Fibroblast of skin of left biceps (primary cell): ENCODE measurements around the gene AUP1.

Experiments
- DNase-seq, 2 experiments: peaks; one replicate each; pipeline ENCODE4 v3.0.0-alpha.2; 2013; ENCODE audit warnings: low read depth in 2 of 2

Gene AUP1

DNA sequence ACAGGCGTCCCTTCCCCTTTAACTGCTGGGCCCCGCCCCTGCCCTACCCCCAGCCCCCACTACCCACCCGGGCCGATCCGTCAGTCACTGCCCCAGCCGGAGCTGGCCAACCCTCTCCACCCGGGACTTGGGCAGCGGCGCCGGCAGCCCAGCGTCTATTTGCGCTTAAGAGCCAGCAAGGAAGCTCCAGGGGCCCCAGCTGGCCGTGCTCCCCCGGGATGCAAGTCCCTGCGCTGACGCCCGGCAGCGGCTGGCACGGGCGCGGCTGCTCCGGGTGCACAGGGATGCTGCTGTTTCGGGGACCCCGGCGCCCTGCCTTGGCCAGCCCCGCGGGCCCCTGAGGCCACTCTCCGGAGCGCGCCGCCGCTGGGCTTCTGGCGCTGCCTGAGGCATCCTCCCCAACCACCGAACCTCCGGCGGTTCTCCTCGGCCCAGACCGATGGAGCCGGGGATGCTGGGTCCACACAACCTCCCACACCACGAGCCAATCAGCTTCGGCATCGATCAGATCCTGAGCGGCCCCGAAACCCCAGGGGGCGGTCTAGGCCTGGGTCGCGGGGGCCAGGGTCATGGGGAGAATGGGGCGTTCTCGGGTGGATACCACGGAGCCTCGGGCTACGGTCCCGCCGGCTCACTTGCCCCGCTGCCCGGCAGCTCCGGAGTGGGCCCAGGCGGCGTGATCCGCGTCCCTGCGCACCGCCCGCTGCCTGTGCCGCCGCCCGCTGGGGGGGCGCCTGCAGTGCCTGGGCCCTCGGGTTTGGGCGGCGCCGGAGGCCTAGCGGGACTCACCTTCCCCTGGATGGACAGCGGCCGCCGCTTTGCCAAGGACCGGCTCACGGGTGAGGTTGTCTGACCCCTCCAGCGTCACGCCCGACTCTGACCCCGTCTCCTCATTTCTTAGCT is 14.9 kb downstream of the AUP1 start, which contains the start of gene TLX2:
TSS of gene TLX2 (plus strand) at position 83 of the 903 bp plus-strand sequence. CDS start at position 440, 357 bp downstream.
- DNase-seq, result no peak

DNA sequence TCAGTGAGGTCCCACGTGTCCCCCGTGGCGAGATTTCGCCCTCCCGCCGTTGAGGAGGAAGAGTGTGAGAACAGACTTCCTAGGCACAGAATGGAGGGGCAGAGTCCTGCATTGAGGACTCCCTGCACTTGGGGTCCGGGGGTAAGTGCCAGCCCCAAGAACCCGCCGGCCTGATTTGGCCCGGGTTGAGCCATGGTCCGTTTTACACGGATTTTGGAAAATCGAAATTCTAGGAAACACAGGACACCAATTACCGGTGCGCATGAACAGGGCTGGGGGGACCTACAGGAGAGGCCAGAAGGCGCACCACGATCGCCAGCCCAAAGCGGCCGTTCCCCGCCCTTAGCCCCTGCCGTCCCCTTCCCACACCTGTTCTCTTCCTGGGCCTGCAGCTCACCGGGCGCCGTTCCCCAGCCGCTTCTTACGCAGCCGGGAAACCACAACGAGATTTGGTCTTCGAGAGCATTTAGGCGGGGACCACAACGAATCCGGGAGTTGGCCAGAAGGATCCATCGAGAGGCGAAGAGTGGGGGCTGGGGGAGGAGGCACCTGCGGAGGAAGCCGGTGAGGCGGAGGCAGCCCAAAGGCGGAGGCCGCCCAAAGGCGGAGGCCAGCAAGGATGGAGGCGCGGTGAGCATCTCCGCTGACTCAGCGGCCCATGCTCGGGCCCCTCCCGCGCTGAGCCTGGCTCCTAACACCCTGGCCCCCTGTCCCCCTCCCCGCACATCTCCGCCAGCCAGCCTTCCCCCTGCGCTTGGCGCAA is 15.7 kb downstream of the AUP1 start:
- DNase-seq, result no peak

DNA sequence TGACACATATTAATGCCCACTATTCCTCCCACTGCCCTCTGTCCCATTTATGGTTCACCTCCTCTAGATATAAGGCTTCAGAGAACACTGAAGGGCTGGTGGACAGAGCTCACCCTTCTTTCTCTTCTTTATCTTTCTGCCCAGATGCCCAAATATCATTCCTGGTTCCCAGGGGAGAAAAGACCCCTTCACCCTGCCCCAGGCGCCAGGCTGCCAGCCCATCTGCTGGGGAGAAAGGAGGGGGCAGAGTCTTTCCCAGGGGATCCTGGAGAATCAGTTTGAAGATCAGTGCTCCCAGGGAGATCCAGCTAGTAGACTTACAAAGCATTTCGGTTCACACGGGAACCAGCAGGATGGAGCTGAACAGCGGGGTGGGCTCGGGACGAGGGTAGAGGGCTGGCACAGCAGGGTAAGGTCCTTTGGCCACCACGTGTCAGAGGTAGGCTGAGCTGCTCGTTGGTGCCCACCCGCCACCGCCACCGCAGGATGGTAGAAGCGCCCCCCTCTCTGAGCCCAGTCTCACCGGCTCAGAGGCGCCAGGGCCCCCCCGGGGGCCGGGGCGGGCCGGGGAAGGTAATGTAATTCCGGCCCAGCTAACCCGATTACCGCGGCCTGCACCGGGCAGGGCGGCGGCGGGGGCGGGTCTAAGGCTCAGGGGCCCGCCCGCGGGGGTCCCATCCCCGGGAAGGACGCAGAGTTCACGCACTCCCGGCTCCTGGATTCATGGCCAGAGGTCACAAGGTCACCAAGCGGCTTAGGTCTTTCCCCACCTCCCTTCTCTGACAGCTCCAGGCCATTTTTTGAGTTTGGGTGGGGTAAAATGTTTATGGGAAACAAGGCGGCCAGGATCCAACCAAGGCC is 16.5 kb downstream of the AUP1 start:
- no peak for DNase-seq

DNA sequence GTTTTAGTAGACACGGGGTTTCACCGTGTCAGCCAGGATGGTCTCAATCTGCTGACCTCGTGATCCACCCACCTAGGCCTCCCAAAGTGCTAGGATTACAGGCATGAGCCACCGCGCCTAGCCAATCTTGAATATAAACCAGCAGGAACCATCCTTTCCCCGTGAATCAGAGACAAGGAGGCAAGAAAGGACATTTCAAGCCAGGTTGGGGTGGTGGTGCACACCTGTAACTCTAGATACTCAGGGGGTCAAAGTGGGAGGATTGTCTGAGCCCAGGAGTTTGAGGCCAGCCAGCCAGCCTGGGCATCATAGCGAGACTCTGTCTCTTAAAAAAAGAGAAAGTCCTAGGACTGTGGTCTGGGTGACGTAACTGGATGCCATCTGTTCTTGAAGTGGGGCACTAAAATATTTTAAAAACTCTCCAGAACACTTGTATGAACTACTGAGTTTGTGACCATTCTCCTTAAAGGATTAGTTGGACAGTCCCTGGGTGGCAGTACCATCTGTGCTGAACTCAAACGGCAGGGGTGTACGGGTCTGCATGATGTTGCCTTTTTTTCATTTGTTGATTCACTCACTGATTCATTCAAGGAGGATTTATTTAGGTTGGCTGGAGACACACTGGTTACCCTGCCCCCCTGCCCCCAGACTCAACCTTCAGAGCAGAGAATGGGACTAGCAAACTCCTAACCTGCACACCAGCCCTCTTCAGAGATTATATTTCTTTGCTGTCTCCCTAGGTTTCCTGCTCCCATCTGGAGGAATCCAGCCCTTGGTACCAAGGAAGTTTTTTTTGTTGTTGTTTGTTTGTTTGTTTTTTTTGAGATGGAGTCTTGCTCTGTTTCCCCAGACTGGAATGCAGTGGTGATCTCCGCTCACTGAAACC is 18.2 kb downstream of the AUP1 start:
- DNase-seq, result no peak

DNA sequence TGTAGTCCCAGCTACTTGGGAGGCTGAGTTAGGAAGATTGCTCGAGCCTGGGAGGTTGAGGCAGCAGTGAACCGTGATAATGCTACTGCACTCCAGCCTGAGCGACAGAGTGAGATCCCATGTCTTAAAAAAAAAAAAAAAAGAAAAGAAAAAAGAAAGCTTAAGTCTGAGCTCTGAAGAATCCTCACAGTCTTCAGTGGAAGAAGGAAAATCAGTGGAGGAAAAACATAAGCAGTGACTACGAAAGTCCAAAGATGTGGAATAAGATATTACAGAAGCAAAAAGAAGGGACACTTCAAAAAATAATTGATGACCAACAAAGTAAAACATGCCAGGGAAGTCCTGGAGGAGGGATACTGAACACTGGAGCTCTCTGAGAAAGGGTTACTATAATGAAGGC is 19.2 kb downstream of the AUP1 start:
- DNase-seq, result no peak

DNA sequence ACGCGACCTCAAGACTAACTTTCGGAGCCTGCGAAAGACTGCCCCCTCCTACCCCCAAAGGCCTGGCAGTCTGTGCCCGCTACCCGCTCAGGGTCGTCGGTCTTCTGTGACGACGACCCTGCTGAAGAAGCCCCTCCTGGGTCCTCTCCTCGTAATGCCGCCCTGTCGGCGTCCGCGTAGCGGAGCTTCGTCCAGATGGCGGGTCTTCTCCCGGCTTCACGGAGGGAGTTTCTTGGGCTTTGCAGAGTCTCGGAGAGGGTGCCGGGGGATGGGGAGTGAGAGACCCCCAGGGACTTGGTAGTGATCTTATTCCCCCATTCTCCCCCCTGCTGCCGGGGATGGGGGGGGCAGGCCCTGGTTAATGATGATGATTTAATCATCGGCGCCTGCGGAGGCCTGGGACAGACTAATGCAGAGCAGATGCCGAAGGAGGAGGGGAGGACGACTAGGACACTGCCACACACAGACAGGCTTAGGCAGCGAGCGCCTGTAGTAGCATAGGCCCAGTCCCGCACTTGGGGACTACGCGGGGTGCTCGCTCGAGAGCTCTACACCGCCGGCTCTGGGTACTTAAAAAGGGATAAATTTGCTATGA is 21.5 kb downstream of the AUP1 start:
- DNase-seq, result peak; percentile 75 to 78

DNA sequence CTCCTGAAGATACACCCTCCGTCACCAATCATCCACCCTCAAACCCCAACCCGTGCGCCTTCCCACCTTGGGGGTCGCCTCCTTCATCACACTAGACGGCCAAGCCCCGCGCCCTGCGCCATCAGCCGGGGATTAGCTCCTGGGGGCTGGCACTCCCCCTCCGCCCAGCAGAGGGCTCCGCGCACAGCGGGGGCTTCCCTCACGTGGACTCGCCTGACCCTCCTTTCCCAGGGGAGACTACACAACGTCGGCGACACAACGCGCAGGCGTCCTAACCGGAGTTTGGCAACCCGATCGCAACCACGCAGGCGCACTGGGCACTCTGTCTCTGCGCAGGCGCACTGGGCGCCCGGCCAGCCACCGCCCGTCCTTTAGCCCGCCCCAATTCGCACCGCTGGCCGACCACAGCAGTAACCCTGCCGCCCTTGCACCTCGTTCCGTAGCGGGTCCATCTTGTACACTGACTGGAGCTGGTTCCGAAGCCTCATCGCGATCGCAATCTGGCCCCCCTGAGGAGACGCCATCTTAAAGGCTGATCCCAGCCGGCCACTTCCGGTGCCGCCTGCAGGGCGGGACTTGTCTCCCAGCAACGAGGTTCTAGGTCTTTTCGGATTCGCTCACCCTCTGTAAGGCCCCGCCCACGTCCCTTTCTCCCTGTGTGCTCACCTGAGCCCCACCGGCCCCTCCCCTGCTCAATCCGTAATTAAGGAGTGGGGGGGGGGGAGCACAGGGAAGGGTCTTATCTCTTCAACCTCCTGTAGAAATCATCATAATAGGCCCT is 22.2 kb downstream of the AUP1 start, which contains the start of gene PCGF1:
TSS of gene PCGF1 (minus strand) at position 551 of the 781 bp plus-strand sequence. CDS start at position 524, 27 bp downstream.
- peak; percentile 95 for DNase-seq

DNA sequence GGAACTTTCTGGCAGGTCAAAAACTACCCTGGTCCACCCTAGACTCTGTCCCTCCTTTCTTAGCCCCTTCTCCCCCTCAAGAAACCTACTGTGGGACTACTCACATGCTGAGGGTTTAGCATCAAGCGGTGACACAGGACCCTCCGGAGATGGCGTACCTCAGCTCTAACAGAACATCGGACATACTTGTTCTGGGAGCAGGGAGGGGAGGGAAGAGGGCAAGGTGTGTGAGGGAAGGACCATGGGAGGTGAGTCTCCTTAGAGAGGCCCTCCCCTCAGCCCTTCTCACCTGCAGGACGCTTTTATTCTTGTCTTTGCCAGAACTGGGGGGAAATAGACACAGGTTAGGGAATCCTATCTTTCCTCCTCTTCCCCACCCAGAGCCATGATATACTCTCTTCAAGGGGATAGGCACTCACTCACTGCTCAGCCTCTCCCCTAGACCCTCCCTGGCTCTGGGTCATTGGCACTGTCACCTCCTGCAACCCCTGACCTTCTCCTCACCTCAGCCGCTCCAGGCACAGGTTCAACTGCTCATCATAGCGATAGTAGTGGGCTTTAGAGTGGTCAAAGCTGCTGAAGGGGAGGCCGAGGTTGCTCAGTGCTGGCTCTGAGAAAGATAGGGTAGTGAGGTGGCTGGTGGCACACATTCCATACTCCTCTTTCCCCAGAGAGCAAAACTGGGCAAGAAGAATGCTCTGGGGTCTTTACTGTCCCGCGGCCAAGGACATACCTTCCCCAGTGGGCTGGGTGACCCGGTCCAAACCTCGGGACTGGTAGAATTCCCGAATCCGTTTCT is 23.9 kb downstream of the AUP1 start:
- no peak for DNase-seq

DNA sequence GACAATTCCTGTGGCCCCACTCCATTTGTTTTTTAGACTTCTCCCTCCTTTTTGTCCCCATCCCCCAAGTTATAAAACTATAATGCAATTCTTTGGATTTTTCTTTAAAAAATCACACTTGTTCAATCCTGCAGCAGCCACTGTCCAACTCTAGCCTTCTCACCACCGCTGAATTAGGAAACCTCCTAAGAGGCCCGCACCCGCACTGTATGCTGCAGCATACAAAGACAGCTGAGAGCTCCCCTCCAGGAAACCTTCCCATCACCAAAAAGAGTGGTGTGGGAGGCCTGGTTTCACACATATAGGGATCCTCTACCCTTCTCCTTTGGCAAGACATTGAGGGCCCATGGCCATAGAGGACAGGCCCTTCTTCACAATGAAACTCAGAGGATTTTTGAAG is 24.9 kb downstream of the AUP1 start:
- DNase-seq, result no peak

DNA sequence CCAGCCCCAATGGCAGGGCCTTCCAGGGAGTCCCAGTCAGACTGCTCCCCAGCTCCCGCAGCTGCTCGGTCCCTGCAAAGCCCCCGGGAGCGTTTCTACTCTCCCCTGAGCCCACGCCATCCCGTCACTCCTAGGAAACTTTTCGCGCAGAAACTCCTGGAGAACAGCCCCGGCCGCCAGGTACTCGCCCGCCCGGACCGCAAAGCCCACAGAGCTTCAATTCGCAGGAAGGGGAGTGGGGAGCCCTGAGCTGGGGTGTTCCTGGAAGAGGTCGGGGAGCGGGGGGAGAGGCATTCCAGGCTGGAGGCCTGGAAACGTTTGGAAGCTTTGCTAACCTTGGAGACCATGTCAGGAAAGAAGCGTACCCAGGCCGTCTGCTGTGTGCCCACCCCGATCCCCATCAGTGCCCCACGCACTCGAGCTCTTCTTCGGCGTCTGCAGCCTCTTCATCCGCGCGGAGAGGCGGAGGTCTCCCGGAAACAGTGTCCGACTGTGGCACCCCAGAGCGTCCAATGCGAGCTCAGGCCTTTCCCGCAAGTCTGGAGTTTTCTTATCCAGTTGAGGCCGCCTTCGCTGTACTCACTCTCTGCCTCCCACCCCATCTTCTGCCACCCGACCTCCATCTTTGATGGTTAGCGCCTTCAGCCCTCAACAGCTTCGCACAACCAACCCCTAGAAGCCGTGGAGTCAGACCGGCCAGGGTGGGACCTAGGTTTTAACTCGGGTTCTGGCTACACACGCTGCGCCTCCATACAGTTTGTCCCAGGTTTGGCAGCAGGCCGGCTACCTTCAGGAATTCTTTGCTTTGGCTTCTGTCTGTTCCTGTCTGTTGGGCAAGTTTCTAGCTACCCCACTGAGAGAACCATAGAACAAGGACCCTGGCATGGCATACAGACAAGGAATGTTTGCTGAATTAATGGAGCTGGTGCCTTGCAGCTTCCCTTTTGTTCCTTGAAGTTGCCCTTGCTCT is 25.7 kb downstream of the AUP1 start:
- DNase-seq, result no peak

DNA sequence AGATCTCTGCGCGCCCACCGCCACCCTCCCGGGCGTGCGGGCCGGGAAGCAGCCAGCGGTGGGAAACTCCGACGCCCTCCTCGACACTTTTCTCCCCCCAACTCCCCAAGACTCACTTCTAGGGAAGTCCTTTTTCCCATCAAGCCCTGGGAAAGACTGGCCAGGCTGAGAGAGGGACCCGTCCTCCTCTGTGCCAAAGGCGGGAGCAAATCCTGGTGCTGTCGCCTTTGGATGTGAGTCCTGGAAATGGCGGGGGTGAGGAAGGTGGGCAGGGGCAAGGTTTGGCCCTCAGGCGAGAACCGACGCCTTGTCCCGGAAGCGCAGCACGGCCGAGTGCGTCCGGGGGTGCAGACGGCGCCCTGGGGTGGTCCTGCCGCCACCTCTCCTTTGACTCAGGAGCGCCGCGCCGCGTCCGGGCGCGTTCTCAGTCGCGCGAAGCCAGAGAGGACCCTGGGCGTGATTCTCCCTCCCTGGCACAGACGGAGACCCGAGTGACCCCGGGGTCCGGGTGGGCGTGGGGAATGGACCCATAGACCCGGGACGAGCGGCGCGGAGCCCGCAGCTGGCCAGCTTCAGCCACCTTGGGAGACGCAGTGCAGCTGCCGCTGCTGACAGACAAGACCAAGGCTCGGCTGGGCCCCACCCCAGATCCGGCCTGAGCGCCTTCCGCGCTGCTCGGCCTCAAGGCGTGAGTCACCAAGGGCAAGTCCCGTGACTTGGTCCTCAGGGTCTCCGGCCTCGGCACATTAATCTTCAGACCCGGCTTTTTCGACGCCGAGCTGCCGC is 26.6 kb downstream of the AUP1 start:
- DNase-seq, result no peak

DNA sequence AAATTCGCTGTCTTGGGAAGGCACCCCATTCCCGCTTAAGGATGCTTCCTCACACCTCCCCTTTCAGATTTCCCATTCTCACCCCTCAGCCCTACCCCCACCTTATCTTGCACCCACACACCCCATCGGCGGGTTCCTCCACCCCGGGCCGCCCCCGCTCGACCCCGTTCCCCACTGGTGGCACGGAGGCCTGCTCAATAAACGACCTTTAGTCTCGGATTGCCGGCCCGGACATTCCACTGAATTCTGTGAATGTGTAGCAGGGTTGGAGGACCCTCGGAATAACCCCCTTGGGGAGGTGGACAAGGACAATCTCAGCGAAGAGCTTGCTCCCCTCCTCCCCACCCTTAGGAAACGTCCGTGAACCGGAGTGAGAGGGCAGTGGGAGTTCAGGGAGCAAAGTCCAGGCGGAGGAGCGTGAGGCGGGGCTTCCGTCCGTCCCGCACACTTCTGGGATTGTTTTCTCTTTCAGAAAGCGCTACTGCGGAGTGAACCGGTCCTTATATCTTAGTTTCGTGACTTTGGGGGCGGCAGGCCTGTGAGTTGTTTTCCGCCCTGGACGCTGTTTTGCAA is 27.3 kb downstream of the AUP1 start:
- DNase-seq, result no peak

DNA sequence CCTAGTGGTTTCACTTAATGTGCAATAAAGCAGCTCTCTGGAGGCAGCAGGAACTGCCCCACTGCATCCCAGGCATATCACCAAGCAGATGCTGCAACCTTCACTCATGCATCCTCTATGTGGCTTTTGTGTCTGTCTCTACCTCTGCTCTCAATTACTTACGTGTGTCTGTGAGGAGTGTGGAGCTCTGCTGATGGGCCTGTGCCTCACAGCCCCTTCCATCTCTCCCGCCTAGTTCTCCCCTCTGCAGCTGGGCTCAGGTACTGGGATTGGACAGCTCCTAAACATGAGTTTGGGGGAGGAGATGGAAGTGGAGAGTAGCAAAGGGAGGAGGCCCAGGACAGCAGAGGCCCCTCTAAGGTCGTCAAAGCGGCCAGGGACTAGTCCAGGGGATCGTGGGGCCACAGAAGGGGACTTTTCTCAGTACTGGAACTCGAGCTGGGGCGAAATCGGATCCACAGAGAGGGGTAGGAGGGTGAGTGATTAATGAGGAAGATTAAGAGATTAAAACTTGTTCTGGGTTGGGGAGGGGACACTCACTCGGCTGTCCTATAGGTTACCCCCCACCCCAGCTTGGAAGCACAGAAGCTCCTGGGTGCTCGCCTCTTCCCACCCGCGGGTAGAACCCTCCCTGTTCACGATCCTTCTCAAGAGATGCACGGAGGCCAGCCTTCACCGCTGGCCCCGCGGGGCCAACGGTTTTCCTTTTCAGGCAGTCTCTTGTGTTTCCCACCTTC is 28.0 kb downstream of the AUP1 start:
- DNase-seq, result no peak

DNA sequence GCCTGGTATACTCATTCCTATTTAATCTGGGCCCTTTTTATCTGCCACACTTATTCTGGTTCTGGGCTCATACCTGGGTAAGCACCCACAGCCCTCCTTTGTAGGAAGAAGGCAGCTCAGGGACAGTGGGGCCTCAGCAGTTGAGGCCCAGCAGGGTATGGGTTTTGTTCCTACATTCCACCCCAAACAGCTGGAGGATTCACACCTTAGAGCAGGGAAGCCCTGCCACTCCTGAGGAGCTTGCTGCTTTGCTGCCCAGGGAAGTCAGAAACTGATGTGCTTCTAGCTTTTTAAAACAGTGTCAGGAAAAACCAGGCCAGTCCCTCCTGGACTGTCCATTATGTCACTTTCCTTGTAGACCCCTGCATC is 28.9 kb downstream of the AUP1 start:
- no peak for DNase-seq

DNA sequence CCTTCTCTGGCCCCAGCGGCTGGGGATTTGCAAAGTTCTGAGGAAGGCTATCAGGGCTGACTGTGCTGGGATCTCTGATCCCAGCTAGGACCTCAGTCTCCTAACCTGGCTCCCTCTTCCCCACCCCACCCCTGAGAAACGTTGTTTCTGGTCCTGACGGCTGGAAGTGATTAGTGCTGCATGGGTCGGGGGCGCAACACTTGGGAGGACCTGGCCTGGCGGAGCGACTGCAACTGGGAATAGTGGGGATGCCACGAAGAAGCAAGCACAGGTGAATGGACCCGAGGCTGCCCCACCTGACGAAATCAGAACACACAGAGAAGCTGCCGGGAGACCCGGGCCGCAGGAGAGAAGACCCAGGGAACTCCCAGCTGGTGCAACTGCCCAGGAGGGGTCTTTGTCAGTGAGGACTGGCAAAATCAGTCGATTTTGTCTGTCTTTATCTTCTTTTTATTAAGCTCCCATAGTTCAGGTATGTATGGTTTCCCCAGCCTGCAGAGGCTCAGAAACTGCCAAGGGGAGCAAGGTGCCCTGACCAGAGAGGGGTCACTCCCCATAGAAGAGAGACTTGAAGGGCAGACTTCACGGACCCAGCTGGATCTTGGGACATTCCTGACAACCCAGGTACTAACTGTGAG is 29.4 kb downstream of the AUP1 start:
- DNase-seq, result no peak
